H1 (cell line): Measurements from ENCODE around the gene NPHP3. TPM values are rescaled to one million over a fixed set of nuclear protein-coding genes. Genes with fewer than 3 reads are reported as not detected.

Source experiments
- MAX ChIP-seq: IDR thresholded peaks from 2 replicates; pipeline ENCODE4 v1.6.1; 2012; ENCODE audit warnings: inconsistent platforms
- NANOG ChIP-seq: IDR thresholded peaks from 2 replicates; pipeline ENCODE4 v1.6.1; 2011; ENCODE audit warnings: low read length, low read depth, mild to moderate bottlenecking, inconsistent platforms; ENCODE audit not compliant: insufficient read depth, poor library complexity, severe bottlenecking
- YY1 ChIP-seq: IDR thresholded peaks from 2 replicates; pipeline ENCODE4 v1.6.1; 2011; ENCODE audit warnings: low read depth, mild to moderate bottlenecking, low read length
- polyA plus RNA-seq, 7 experiments: library from polyadenylated mRNA; depleted of rRNA in 3 of 7; stranded (reverse) in 5 of 7; unstranded in 2 of 7; fragments of >200 nt in 5 of 7; fragments of 200-250 nt in 2 of 7; gene quantifications; 1 replicate in 5 of 7; 2 replicates in 1 of 7; 4 replicates in 1 of 7; pipeline versions ENCODE4 v1.2.1 to v1.2.3, GENCODE V29; 2011 to 2013; ENCODE audit warnings: missing spikeins in 2 of 7, mixed read lengths in 2 of 7
- total RNA-seq: library from RNA; stranded (reverse); fragmentation: NEBNext Ultra II Directional; extraction: Animal tissue kit (Norgen Biotek cat#: 25700); gene quantifications from 2 replicates; pipeline ENCODE4 v1.2.1, GENCODE V29; 2021

The NPHP3 gene
- total and polyA plus RNA-seq, 2 of the 8 experiments (the other 6 are each of a cell fraction or from before 2014, with no cell fraction given): 6.8 to 14.8 TPM

- TF ChIP-seq YY1 (no peak), MAX (no peak), NANOG (no peak)
- TF ChIP-seq, all 59 proteins: peak for 0
Observed at GRCh38 chr3:132753946-132754345, 31.7 kb upstream of the NPHP3 start (continued).
